GM12874 (cell line): ENCODE measurements around the gene GLCE.

Source experiments
- TF ChIP-seq, protein P1 (sequence below): IDR thresholded peaks from 2 replicates; pipeline ENCODE4 v1.5.1; 2011; ENCODE audit warnings: low read depth, mild to moderate bottlenecking, control low read depth, low read length, moderate library complexity; ENCODE audit not compliant: insufficient read depth

Gene GLCE

GRCh38 chr15:69265347-69265955, 105.0 kb downstream of the GLCE start:
- TF ChIP-seq, protein P1, sequence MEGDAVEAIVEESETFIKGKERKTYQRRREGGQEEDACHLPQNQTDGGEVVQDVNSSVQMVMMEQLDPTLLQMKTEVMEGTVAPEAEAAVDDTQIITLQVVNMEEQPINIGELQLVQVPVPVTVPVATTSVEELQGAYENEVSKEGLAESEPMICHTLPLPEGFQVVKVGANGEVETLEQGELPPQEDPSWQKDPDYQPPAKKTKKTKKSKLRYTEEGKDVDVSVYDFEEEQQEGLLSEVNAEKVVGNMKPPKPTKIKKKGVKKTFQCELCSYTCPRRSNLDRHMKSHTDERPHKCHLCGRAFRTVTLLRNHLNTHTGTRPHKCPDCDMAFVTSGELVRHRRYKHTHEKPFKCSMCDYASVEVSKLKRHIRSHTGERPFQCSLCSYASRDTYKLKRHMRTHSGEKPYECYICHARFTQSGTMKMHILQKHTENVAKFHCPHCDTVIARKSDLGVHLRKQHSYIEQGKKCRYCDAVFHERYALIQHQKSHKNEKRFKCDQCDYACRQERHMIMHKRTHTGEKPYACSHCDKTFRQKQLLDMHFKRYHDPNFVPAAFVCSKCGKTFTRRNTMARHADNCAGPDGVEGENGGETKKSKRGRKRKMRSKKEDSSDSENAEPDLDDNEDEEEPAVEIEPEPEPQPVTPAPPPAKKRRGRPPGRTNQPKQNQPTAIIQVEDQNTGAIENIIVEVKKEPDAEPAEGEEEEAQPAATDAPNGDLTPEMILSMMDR = peak; percentile 24; the same call in 1 of the 2 replicates

- TF ChIP-seq, protein P1 = no peak
Observed at GRCh38 chr15:69271217-69271616, 110.8 kb downstream of the GLCE start.

DNA sequence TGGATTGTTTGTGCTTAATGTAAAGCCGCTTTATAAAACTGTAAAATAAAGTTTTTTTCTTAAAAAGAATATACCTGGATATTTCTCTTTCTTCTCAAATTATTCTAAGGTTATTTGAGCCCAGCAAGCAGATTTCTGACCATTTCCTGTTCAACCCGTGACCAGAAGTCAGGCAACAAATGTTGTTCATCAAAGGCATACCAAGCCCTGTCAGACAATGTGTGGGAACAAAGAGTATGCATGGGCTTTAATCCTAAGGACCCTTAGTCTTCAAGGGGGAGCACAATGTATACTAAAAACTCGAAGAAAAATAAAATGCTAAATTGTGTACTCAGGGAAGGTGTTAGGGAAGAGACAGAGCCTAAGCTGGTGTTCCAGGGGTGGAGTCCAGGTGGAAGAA, 111.7 kb downstream of the GLCE start:
- TF ChIP-seq, protein P1 = no peak

DNA sequence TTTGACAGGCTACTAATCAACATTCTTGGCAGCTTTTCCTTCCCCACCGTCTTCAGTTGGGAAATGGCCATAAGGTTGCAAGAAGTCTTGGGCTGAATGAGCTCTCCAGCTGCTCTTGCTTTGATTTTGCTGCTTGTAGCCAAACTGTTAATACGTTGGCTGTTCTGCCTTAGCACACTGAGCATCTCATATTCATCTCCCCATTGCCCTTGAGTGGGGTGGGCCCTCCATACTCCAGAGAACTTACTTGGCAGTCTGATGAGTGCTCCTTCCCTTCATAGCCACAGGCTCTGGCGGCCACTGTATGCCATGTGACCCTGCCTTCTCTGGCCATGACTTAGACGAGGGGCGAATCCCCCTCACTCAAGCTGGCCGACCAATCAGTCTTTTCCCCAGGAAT, 112.5 kb downstream of the GLCE start:
- TF ChIP-seq, protein P1 = no peak

- TF ChIP-seq, protein P1 = no peak
Observed at GRCh38 chr15:69275074-69275670, 114.7 kb downstream of the GLCE start.

GRCh38 chr15:69275933-69276560, 115.6 kb downstream of the GLCE start:
- TF ChIP-seq, protein P1 = no peak

GRCh38 chr15:69277316-69277715, 116.9 kb downstream of the GLCE start:
- TF ChIP-seq, protein P1 = no peak
